ENCODE results near the gene HOXB1.

- TF ChIP-seq CTCF (IDR thresholded peaks at IDR 0.05) (no peak), EZH2 (IDR thresholded peaks at IDR 0.05) (no peak), EZH2phosphoT487 (IDR thresholded peaks at IDR 0.05) (no peak)
These were observed 41.1 kb upstream of the HOXB1 start for GRCh38 chr17:48571826-48572417.
